Loucy (cell line): ENCODE measurements around the gene SMC3.

Experiments used
- CTCF ChIP-seq: fragments of 200-600 bp; sonication (generic); conservative IDR thresholded peaks from 2 replicates; pipeline ENCODE4 v1.5.1; 2014; ENCODE audit warnings: mild to moderate bottlenecking, antibody characterized with exemption, low read length
- EZH2phosphoT487 ChIP-seq: fragments of 200-600 bp; IDR thresholded peaks from 2 replicates; pipeline ENCODE4 v1.6.1; 2018; ENCODE audit warnings: antibody characterized with exemption, mild to moderate bottlenecking, moderate library complexity, borderline replicate concordance

- TF ChIP-seq CTCF (no peak), EZH2phosphoT487 (no peak)
These were observed at the start of gene SMC3 for GRCh38 chr10:110567201-110568054.
